Uterus (tissue), 4 donors: Measurements from ENCODE around the gene ZNF524. TPM values are rescaled to one million over a fixed set of nuclear protein-coding genes. Genes with fewer than 3 reads are reported as not detected.
A peak's percentile ranks its signal among the peaks of the same experiment; 100 is the strongest.

ENCODE experiments used
- DNase-seq, 2 donors: peaks; one replicate each; pipeline ENCODE4 v3.0.0-alpha.2; 2019 to 2020
- H3K27ac ChIP-seq, 2 donors: fragments of 200-600 bp; sonication (generic); 1 replicate in 1 of 2; 2 replicates in 1 of 2; pipeline ENCODE4 v1.5.1; 2016 to 2018
- H3K27me3 ChIP-seq, 2 donors: fragments of 200-600 bp; sonication (generic); one replicate each; pipeline ENCODE4 v1.5.1; 2018 to 2019; ENCODE audit warnings: control low read depth in 1 of 2
- H3K36me3 ChIP-seq, 2 donors: fragments of 200-600 bp; sonication (generic); one replicate each; pipeline ENCODE4 v1.5.1; 2019; ENCODE audit warnings: control low read depth in 1 of 2
- H3K4me1 ChIP-seq, 2 donors: fragments of 200-600 bp; sonication (generic); one replicate each; pipeline ENCODE4 v1.5.1; 2018 to 2019; ENCODE audit warnings: control low read depth in 1 of 2
- H3K4me3 ChIP-seq, 2 donors: fragments of 200-600 bp; sonication (generic); 1 replicate in 1 of 2; 2 replicates in 1 of 2; pipeline ENCODE4 v1.5.1; 2018 to 2019; ENCODE audit warnings: mild to moderate bottlenecking in 1 of 2
- H3K9me3 ChIP-seq, 2 donors: fragments of 200-600 bp; sonication (generic); one replicate each; pipeline ENCODE4 v1.5.1; 2019; ENCODE audit warnings: control low read depth in 1 of 2
- POLR2A ChIP-seq, 2 donors: fragments of 450-650 bp; IDR thresholded peaks; one replicate each; pipeline ENCODE4 v1.6.1; 2016; ENCODE audit warnings: antibody characterized with exemption in 2 of 2, mild to moderate bottlenecking in 1 of 2, moderate library complexity in 1 of 2
- intact Hi-C: fragments of 100-400 bp; cut with DNase I; formaldehyde crosslinking; loops from one replicate; pipeline ENCODE4 v1.15.1; 2023; ENCODE audit warnings: low total_unique reads
- total RNA-seq, 4 donors: library from RNA; depleted of rRNA in 3 of 4; stranded (reverse); fragments of >200 nt in 3 of 4; gene quantifications; one replicate each; pipeline versions ENCODE4 v1.1.0 to v1.2.4, GENCODE V29; 2014 to 2023
- TF ChIP-seq, protein P1 (sequence below), 4 experiments: fragments of 200-600 bp in 2 of 4; fragments of 450-650 bp in 2 of 4; sonication (generic) in 2 of 4; IDR thresholded peaks; one replicate each; pipeline ENCODE4 v1.5.1; 2016 to 2019; ENCODE audit warnings: antibody characterized with exemption in 4 of 4, mild to moderate bottlenecking in 2 of 4, moderate library complexity in 1 of 4
- donor health status: DM: yes; HTN: yes; CAD: no.

The ZNF524 gene
- total RNA-seq, 4 donors from 2014 or later = 5.4 to 20.4 (median 14.6) TPM

GRCh38 chr19:55650602-55651230 is 50.6 kb downstream of the ZNF524 start:
- TF ChIP-seq, protein P1, sequence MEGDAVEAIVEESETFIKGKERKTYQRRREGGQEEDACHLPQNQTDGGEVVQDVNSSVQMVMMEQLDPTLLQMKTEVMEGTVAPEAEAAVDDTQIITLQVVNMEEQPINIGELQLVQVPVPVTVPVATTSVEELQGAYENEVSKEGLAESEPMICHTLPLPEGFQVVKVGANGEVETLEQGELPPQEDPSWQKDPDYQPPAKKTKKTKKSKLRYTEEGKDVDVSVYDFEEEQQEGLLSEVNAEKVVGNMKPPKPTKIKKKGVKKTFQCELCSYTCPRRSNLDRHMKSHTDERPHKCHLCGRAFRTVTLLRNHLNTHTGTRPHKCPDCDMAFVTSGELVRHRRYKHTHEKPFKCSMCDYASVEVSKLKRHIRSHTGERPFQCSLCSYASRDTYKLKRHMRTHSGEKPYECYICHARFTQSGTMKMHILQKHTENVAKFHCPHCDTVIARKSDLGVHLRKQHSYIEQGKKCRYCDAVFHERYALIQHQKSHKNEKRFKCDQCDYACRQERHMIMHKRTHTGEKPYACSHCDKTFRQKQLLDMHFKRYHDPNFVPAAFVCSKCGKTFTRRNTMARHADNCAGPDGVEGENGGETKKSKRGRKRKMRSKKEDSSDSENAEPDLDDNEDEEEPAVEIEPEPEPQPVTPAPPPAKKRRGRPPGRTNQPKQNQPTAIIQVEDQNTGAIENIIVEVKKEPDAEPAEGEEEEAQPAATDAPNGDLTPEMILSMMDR (IDR thresholded peaks at IDR 0.05) = no peak
- TF ChIP-seq POLR2A (IDR thresholded peaks at IDR 0.05) = no peak
- H3K4me1 ChIP-seq = peaks cover 0 to 5% of the 10 kb centered on the region in 2 donors
- intact Hi-C loops = no loop called here
- H3K27ac ChIP-seq = no peak overlapping the region
- no peaks in the 10 kb centered on the region for H3K9me3 ChIP-seq
- no peaks in the 10 kb centered on the region for H3K36me3 ChIP-seq
- no peak for DNase-seq
- no peak overlapping the region for H3K4me3 ChIP-seq
- H3K27me3 ChIP-seq = no peaks in the 10 kb centered on the region

DNA sequence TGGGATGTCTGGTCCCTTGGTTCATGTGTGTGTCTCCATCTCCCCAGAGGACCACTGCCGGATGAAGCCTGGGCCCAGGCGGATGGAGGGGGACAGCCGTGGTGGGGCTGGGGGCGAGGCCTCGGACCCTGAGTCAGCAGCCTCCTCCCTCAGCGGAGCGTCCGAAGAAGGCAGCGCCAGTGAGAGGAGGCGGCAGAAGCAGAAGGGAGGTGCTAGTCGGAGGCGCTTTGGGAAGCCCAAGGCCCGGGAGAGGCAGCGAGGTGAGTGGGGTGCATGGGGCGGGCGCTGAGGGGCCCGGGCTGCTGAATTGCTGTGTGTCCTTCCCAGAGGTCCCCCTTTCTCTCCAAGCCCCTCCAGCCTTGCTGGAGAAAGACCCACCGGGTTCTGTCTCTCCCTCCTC is 51.1 kb downstream of the ZNF524 start:
- DNase-seq = no peak
- intact Hi-C loops = no loop called here
- peaks cover 4 to 9% of the 10 kb centered on the region in 2 donors for H3K4me1 ChIP-seq
- no peaks in the 10 kb centered on the region for H3K36me3 ChIP-seq
- no peak for TF ChIP-seq POLR2A (IDR thresholded peaks at IDR 0.05)
- TF ChIP-seq, protein P1 (IDR thresholded peaks at IDR 0.05) = no peak
- no peaks in the 10 kb centered on the region for H3K27me3 ChIP-seq
- H3K4me3 ChIP-seq = no peak overlapping the region
- H3K9me3 ChIP-seq = no peaks in the 10 kb centered on the region
- H3K27ac ChIP-seq = no peak overlapping the region

GRCh38 chr19:55652311-55653128 is 52.4 kb downstream of the ZNF524 start:
- TF ChIP-seq, protein P1 (IDR thresholded peaks at IDR 0.05) = no peak
- TF ChIP-seq POLR2A (IDR thresholded peaks at IDR 0.05) = no peak
- peak overlapping the region in 1 of 2 donors; percentile 99 for H3K27ac ChIP-seq
- no peak overlapping the region for H3K4me3 ChIP-seq
- no peak for DNase-seq
- H3K9me3 ChIP-seq = no peaks in the 10 kb centered on the region
- no peaks in the 10 kb centered on the region for H3K36me3 ChIP-seq
- H3K4me1 ChIP-seq = peaks cover 7 to 22% of the 10 kb centered on the region in 2 donors
- H3K27me3 ChIP-seq = no peaks in the 10 kb centered on the region
- intact Hi-C loops = no loop called here

Other genes with a start within 250 kb of the ZNF524 start
- 1 to 10 TPM in 1 of 4 donors, under 1 TPM in 1, not detected in 2; 0.14 to 4.6 TPM for gene COX6B2, start 245.6 kb upstream of the ZNF524 start, total RNA-seq
- under 1 TPM in 1 of 4 donors, not detected in 3; 0.18 TPM for gene GARIN5B, start 237.0 kb upstream of the ZNF524 start, total RNA-seq
- gene IL11, start 229.8 kb upstream of the ZNF524 start, total RNA-seq = 1 to 10 TPM in 1 of 4 donors, not detected in 3; 1.6 TPM
- gene TMEM190, start 223.5 kb upstream of the ZNF524 start, total RNA-seq = 1 to 10 TPM in 1 of 4 donors, not detected in 3; 1.1 TPM
- 1 to 10 TPM in 1 of 4 donors, under 1 TPM in 1, not detected in 2; 0.83 to 2.3 TPM for gene TMEM238, start 216.0 kb upstream of the ZNF524 start, total RNA-seq
- gene RPL28, start 214.4 kb upstream of the ZNF524 start, total RNA-seq = 1,000 to 10,000 TPM in 1 of 4 donors, 100 to 1,000 TPM in 2, 10 to 100 TPM in 1; 20.7 to 1,084 (median 431) TPM
- 100 to 1,000 TPM in 1 of 4 donors, 10 to 100 TPM in 2, 1 to 10 TPM in 1; 3.2 to 141 (median 21.5) TPM for gene UBE2S, start 192.5 kb upstream of the ZNF524 start, total RNA-seq
- not detected for gene SHISA7, start 157.0 kb upstream of the ZNF524 start, total RNA-seq
- gene ISOC2, start 138.6 kb upstream of the ZNF524 start, total RNA-seq = 10 to 100 TPM in 3 of 4 donors, 1 to 10 TPM in 1; 1.2 to 78.6 (median 23.8) TPM
- gene C19orf85, start 135.5 kb upstream of the ZNF524 start, total RNA-seq = not detected
- gene ZNF628, start 123.7 kb upstream of the ZNF524 start, total RNA-seq = 10 to 100 TPM in 2 of 4 donors, 1 to 10 TPM in 1, not detected in 1; 1.0 to 29.5 (median 11.9) TPM
- 10 to 100 TPM; 16.8 to 44.3 (median 19.6) TPM for gene NAT14, start 115.1 kb upstream of the ZNF524 start, total RNA-seq
- 10 to 100 TPM in 3 of 4 donors, 1 to 10 TPM in 1; 5.0 to 50.8 (median 36.0) TPM for gene SSC5D, start 111.9 kb upstream of the ZNF524 start, total RNA-seq
- gene SBK2, start 63.2 kb upstream of the ZNF524 start, total RNA-seq = not detected
- under 1 TPM in 2 of 4 donors, not detected in 2; 0.34 to 0.35 TPM for gene SBK3, start 54.7 kb upstream of the ZNF524 start, total RNA-seq
- gene ZNF579, start 19.4 kb upstream of the ZNF524 start, total RNA-seq = 10 to 100 TPM in 1 of 4 donors, 1 to 10 TPM in 1, not detected in 2; 4.4 to 21.9 TPM
- 10 to 100 TPM in 1 of 4 donors, 1 to 10 TPM in 1, under 1 TPM in 2; 0.26 to 19.3 (median 2.4) TPM for gene FIZ1, start 771 bp upstream of the ZNF524 start, total RNA-seq
- 10 to 100 TPM in 1 of 4 donors, 1 to 10 TPM in 2, not detected in 1; 2.0 to 24.2 (median 3.2) TPM for gene ZNF865, start 5.4 kb downstream of the ZNF524 start, total RNA-seq
- 1 to 10 TPM; 4.1 to 9.6 (median 7.4) TPM for gene ZNF784, start 24.3 kb downstream of the ZNF524 start, total RNA-seq
- 10 to 100 TPM in 3 of 4 donors, 1 to 10 TPM in 1; 4.8 to 69.8 (median 19.1) TPM for gene ZNF580, start 40.7 kb downstream of the ZNF524 start, total RNA-seq
- gene ZNF581, start 43.4 kb downstream of the ZNF524 start, total RNA-seq = 10 to 100 TPM in 3 of 4 donors, 1 to 10 TPM in 1; 2.8 to 30.3 (median 12.8) TPM
- 10 to 100 TPM in 1 of 4 donors, 1 to 10 TPM in 3; 2.9 to 25.0 (median 6.7) TPM for gene CCDC106, start 47.9 kb downstream of the ZNF524 start, total RNA-seq
- 100 to 1,000 TPM in 1 of 4 donors, 10 to 100 TPM in 2, 1 to 10 TPM in 1; 10.0 to 165 (median 58.1) TPM for gene U2AF2, start 54.7 kb downstream of the ZNF524 start, total RNA-seq
- 10 to 100 TPM; 27.9 to 88.4 (median 51.7) TPM for gene EPN1, start 74.9 kb downstream of the ZNF524 start, total RNA-seq
- under 1 TPM in 1 of 4 donors, not detected in 3; 0.28 TPM for gene NLRP9, start 138.1 kb downstream of the ZNF524 start, total RNA-seq
- not detected for gene RFPL4A, start 158.8 kb downstream of the ZNF524 start, total RNA-seq
- gene RFPL4AL1, start 168.8 kb downstream of the ZNF524 start, total RNA-seq = not detected
- gene NLRP11, start 231.7 kb downstream of the ZNF524 start, total RNA-seq = under 1 TPM in 1 of 4 donors, not detected in 3; 0.28 TPM
- 1 to 10 TPM in 1 of 4 donors, not detected in 3; 1.5 TPM for gene NLRP4, start 236.3 kb downstream of the ZNF524 start, total RNA-seq